Transverse colon (tissue), 4 donors: ENCODE data around the gene AGMAT. TPM values are rescaled to one million over a fixed set of nuclear protein-coding genes. Genes with fewer than 3 reads are reported as not detected.

Source experiments
- DNase-seq: peaks from one replicate; pipeline ENCODE4 v3.0.0-alpha.2; 2019
- H3K27ac ChIP-seq, 4 donors: fragments of 200-600 bp; sonication (generic); 2 replicates each; pipeline ENCODE4 v1.5.1; 2016 to 2018; ENCODE audit warnings: inconsistent platforms in 4 of 4
- H3K27me3 ChIP-seq: fragments of 200-600 bp; sonication (generic); 2 replicates; pipeline ENCODE4 v1.5.1; 2017; ENCODE audit warnings: inconsistent platforms
- H3K36me3 ChIP-seq, 4 donors: fragments of 200-600 bp; sonication (generic); 2 replicates each; pipeline ENCODE4 v1.5.1; 2017 to 2019; ENCODE audit warnings: inconsistent platforms in 4 of 4
- H3K4me1 ChIP-seq, 4 donors: fragments of 200-600 bp; sonication (generic); 2 replicates each; pipeline ENCODE4 v1.5.1; 2017 to 2020; ENCODE audit warnings: inconsistent platforms in 4 of 4
- H3K4me3 ChIP-seq, 4 donors: fragments of 200-600 bp; sonication (generic); 1 replicate in 1 of 4; 2 replicates in 3 of 4; pipeline versions ENCODE4 v1.5.1 to v1.6.1; 2017 to 2019; ENCODE audit warnings: inconsistent platforms in 4 of 4
- H3K9me3 ChIP-seq, 2 donors: fragments of 200-600 bp; sonication (generic); 2 replicates each; pipeline ENCODE4 v1.5.1; 2017 to 2019; ENCODE audit warnings: inconsistent platforms in 2 of 2
- CTCF ChIP-seq, 5 experiments: fragments of 200-600 bp in 3 of 5; fragments of 450-650 bp in 2 of 5; sonication (generic) in 3 of 5; IDR thresholded peaks; 1 replicate in 2 of 5; 2 replicates in 3 of 5; pipeline ENCODE4 v1.5.1; 2016 to 2017; ENCODE audit warnings: antibody characterized with exemption in 5 of 5, inconsistent platforms in 3 of 5, mild to moderate bottlenecking in 2 of 5, moderate library complexity in 1 of 5
- EP300 ChIP-seq: sonication (generic); formaldehyde crosslinking; IDR thresholded peaks from one replicate; pipeline ENCODE4 v1.6.1; 2017; ENCODE audit warnings: antibody characterized with exemption, low read depth
- POLR2A ChIP-seq: fragments of 450-650 bp; IDR thresholded peaks from one replicate; pipeline ENCODE4 v1.6.1; 2016; ENCODE audit warnings: antibody characterized with exemption, mild to moderate bottlenecking, moderate library complexity
- POLR2AphosphoS5 ChIP-seq, 3 donors: sonication (generic); formaldehyde crosslinking; IDR thresholded peaks; one replicate each; pipeline ENCODE4 v1.6.1; 2016; ENCODE audit warnings: antibody characterized with exemption in 3 of 3
- WGBS, 2 donors: methylation state at CpG; one replicate each; pipeline ENCODE4 v1.1.5; 2018; ENCODE audit warnings: low coverage in 1 of 2; 5-methylcytosine and 5-hydroxymethylcytosine counted together
- in situ Hi-C, 4 donors: fragments of 200-750 bp; cut with MboI; loops; one replicate each; pipeline versions ENCODE4 v1.15.0 to v1.15.1; 2017; ENCODE audit warnings: low sequenced_read_pairs in 3 of 4, low pct_ligation_motif_present in 1 of 4, low pct_unique_long_range_greater_than_20kb in 1 of 4
- intact Hi-C: fragments of 100-400 bp; cut with DNase I; formaldehyde crosslinking; loops from one replicate; pipeline ENCODE4 v1.15.1; 2023; ENCODE audit warnings: low total_unique reads
- total RNA-seq, 4 donors: library from RNA; depleted of rRNA; stranded (reverse); fragments of >200 nt; gene quantifications; one replicate each; pipeline ENCODE4 v1.1.0, GENCODE V29; 2016

Gene AGMAT
- total RNA-seq, 4 donors from 2014 or later: 6.7 to 24.1 (median 13.7) TPM

- Histone ChIP-seq H3K27ac (peak overlapping the region; percentile 96 to 99 (median 98)), H3K4me3 (peak overlapping the region; percentile 30 to 89 (median 55)), H3K9me3 (no peaks in the 10 kb centered on the region), H3K36me3 (no peaks in the 10 kb centered on the region), H3K27me3 (no peaks in the 10 kb centered on the region), H3K4me1 (peaks cover 22 to 36% (median 27%) of the 10 kb centered on the region in 4 donors)
- DNase-seq: peak; percentile 26
- in situ Hi-C loops (no loop called here), intact Hi-C loops (loop anchor here (5.0 kb wide), 1 partner anchor 1632 kb away; no protein-coding TSS in a partner anchor)
- TF ChIP-seq CTCF (IDR thresholded peaks at IDR 0.05) (no peak), POLR2A (peak; percentile 57), EP300 (no peak), POLR2AphosphoS5 (IDR thresholded peaks at IDR 0.05) (peak; percentile 43 to 75 (median 46))
- 0 to 6% methylated on average over 10 to 36 of the region's 40 CpGs for WGBS, 2 donors
These were observed 59.5 kb downstream of the AGMAT start for GRCh38 chr1:15525050-15526020.

GRCh38 chr1:15524283-15525049 is 60.4 kb downstream of the AGMAT start:
- peaks cover 22 to 36% (median 27%) of the 10 kb centered on the region in 4 donors for H3K4me1 ChIP-seq
- peak overlapping the region; percentile 48 to 89 (median 69) for H3K4me3 ChIP-seq
- peak overlapping the region; percentile 96 to 99 (median 98) for H3K27ac ChIP-seq
- peak; percentile 100 for DNase-seq
- in situ Hi-C loops: no loop called here
- no peaks in the 10 kb centered on the region for H3K27me3 ChIP-seq
- no peaks in the 10 kb centered on the region for H3K36me3 ChIP-seq
- H3K9me3 ChIP-seq: no peaks in the 10 kb centered on the region
- 1% methylated on average over 26 of the region's 88 CpGs; no CpG with 5 or more reads in 1 of the 2 donors for WGBS, 2 donors
- TF ChIP-seq CTCF (IDR thresholded peaks at IDR 0.05) (no peak), POLR2AphosphoS5 (IDR thresholded peaks at IDR 0.05) (peak in 1 of 3 donors; percentile 55), EP300 (peak; percentile 87), POLR2A (no peak)
- intact Hi-C loops: loop anchor here (5.0 kb wide), 1 partner anchor 1633 kb away; no protein-coding TSS in a partner anchor

- Histone ChIP-seq H3K4me3 (peak within 1 kb of the TSS; percentile 61 to 89 (median 70)), H3K9me3 (no peaks in the 10 kb centered on the region), H3K4me1 (peaks cover 22 to 36% (median 27%) of the 10 kb centered on the region in 4 donors), H3K36me3 (no peaks in the 10 kb centered on the region), H3K27me3 (no peaks in the 10 kb centered on the region), H3K27ac (peak within 1 kb of the TSS; percentile 96 to 99 (median 98))
- in situ Hi-C loops (no loop called here), intact Hi-C loops (no loop called here)
- DNase-seq: no peak
- peak; percentile 77 to 92 (median 87) for TF ChIP-seq POLR2AphosphoS5 (IDR thresholded peaks at IDR 0.05)
- TF ChIP-seq POLR2A: peak; percentile 66
- TF ChIP-seq CTCF (IDR thresholded peaks at IDR 0.05): peak in 1 of 5 experiments; percentile 13
- no peak for TF ChIP-seq EP300
- 0% methylated on average over 15 of the region's 27 CpGs; no CpG with 5 or more reads in 1 of the 2 donors for WGBS, 2 donors
These were observed 60.9 kb downstream of the AGMAT start, which contains the start of gene CASP9 for GRCh38 chr1:15524021-15524282. CASP9 (minus strand) TSS chr1:15524215; CDS start chr1:15524200, 15 bp downstream.
